GM19240 (cell line): ENCODE data around the gene NUCB2.
"Not testable (repeated sequence)": the region's sequence is repeated elsewhere in the genome, so short reads cannot be mapped to it uniquely, and the experiment has no call there.

Experiments used
- DNase-seq: peaks from one replicate; pipeline ENCODE4 v3.0.0; 2011; ENCODE audit warnings: low spot score; ENCODE audit not compliant: insufficient read length

The NUCB2 gene

GRCh38 chr11:17276236-17277023 is at the start of gene NUCB2:
NUCB2 (plus strand) TSS chr11:17276739; CDS start chr11:17295324, 18,585 bp downstream.
- peak; percentile 85 for DNase-seq

GRCh38 chr11:17228186-17228925 is 48.2 kb upstream of the NUCB2 start:
- DNase-seq = not testable (repeated sequence)

DNA sequence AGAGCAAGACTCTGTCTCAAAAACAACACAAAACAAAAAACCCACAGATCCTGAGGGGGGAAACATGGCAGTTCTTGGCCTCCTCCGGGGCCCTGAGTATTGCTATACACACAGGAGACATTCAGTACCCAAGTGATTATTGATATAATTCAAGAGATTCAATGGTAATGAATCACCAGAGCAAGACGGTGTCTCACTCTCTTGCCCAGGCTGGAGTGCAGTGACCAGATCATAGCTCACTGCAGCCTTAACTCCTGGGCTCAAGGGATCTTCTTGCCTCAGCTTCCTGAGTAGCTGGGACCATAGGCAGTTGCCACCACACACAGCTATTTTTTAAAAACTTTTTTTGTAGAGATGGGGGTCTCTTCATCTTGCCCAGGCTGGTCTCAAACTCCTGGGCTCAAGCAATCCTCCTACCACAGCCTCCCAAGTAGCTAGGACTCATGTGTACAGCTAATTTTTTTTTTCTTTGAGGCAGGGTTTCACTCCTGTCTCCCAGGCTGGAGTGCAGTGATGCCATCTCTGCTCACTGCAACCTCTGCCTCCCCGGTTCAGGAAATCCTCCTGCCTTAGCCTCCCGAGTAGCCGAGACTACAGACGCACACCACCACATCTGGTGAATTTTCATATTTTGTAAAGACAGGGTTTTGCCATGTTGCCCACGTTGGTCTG is 46.9 kb upstream of the NUCB2 start:
- no peak for DNase-seq

DNA sequence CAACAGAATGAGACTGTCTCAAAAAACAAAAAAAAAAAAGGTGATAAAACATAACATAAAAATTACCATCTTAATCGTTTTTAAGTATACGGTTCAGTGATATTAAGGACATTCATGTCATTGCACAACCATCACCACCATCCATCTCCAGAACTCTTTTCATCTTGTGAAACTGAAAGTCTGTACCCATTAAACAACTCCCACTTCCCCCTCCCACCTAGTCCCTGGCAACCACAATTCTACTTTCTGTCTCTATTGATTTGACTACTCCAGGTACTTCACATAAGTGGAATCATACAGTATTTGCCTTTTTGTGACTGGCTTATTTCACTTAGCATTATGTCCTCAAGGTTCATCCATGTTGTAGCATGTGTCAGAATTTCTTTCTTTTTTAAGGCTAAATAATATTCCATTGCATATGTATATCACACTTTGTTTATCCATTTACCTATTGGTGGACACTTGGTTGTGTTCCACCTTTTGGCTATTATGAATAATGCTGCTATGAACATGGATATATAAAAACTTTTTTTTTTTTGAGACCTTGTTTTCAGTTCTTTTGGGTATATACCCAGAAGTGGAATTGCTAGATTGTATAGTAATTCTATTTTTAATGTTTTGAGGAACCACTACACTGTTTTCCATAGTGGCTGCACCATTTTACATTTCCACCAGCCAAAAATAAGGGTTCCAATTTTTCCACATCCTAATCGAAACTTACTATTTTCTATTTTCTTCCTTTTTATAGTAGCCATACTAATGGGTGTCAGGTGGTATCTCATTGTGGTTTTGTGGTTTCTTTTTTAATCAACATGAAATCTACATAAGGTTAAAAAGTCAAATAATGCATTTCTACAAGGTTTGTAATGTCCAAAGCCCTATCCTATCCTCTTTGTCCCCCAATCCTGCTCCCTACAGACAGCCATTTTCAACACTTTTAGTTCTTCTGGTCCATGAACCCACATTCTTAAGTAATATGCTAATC is 45.4 kb upstream of the NUCB2 start:
- no peak for DNase-seq

GRCh38 chr11:17233101-17233500 is 43.4 kb upstream of the NUCB2 start:
- no peak for DNase-seq

DNA sequence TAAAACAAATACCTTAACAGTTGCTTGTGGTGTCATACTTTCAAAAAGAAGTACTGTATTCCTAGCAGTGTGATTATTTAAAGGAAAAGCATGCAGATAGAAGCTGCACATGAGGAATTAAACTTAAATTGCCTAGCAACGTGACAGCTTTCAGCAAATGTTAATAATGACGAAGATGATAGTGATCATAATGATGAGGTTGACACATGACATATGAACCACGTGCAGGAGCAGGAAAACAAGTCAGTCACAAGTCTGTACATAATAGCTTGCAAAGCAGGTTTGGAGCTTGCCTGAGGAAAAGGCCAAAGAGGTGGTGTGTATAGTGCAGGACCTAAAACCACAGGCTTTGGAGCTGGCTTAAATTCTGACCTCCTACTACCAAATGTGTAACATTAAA is 38.2 kb upstream of the NUCB2 start:
- no peak for DNase-seq

DNA sequence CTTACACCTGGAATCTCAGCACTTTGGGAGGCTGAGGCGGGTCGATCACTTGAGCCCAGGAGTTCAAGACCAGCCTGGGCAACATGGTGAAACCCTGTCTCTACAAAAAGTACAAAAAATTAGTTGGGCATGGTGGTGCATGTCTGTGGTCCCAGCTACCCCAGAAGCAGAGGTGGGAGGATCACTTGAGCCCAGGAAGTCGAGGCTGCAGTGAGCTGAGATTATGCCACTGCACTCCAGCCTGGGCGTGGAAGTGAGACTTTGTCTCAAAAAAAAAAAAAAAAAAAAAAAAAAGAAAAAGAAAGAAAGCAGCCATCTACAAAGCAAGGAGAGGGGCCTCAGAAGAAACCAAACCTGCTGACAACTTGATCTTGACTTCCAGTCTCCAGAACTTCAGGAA is 36.6 kb upstream of the NUCB2 start:
- not testable (repeated sequence) for DNase-seq

GRCh38 chr11:17240780-17241179 is 35.8 kb upstream of the NUCB2 start:
- DNase-seq = no peak

GRCh38 chr11:17242954-17243353 is 33.6 kb upstream of the NUCB2 start:
- not testable (repeated sequence) for DNase-seq

DNA sequence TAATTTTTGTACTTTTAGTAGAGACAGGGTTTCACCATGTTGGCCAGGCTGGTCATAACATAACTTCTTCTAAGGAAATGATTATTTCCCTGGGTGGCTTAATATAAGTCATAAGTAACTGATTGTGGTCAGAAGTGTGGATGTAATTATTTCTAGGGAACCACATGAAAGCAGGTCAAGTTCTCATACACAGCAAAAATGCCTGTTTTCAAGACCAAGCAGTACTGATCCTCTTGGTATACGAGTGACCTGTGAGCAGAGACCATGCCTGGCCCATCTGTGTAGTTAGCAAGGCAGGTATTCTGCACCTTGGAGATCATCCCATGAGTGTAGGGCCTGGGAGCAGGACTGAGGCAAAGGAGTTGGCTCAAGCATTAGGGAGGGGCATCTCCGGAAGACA is 32.5 kb upstream of the NUCB2 start:
- DNase-seq = no peak

DNA sequence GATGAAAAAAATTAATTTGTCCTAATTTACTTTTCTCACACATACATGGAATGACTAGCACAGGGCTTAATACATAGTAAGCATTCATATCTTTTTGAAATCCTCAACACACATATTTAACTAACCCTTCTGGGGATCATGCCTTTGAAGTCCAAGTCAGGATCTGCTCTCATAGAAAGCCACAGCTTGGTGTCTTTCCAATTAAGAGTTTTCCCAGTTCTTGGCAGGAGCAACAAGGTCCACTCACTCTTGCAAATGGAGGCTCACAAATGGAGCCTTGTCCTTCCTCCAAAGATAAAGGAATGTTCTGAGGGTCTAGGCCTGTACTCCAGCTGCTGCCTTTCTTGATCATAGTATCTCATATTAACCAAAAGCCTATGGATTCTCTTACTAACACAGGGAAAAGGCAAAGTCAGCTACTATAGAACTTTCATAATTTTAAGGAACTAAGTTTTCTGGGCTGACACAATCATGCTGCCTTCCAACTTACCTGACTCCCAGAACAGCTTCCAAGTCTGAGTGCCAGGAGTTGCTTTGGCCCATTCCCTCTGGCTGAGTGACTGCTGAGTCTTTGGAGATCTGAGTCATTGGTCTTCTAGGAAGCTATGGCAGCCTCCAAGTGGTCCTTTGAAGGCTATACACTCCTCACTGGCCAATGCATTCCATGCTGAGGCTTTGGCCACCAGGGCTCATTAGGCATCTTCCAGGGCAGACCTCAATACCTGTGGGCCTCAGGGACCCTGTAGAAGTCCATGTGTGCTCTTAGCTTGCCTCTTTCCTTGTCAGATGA is 25.8 kb upstream of the NUCB2 start:
- DNase-seq = no peak

- DNase-seq = no peak
Observed at GRCh38 chr11:17252704-17253103, 23.8 kb upstream of the NUCB2 start.

GRCh38 chr11:17256512-17256911 is 20.0 kb upstream of the NUCB2 start:
- no peak for DNase-seq

- DNase-seq = no peak
Observed at GRCh38 chr11:17257196-17257595, 19.3 kb upstream of the NUCB2 start.

DNA sequence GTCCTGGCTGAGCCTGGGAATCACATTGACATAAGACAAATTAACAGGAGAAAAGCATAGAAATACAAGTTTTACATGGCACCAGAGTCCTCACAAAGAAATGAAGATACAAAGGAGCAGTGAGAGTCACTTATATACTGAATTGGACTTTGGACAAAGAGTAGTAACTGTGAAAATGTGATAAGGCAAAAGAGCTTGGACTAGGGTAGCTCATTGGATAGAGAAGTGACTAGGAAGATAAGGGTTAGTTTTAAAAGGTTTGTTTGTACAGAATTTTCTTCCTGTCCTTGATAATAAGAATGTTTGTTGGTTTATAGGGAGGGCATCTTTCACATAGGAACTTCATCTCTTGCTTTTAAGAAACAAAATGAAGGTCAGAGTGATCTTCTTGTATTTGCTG is 17.9 kb upstream of the NUCB2 start:
- no peak for DNase-seq

DNA sequence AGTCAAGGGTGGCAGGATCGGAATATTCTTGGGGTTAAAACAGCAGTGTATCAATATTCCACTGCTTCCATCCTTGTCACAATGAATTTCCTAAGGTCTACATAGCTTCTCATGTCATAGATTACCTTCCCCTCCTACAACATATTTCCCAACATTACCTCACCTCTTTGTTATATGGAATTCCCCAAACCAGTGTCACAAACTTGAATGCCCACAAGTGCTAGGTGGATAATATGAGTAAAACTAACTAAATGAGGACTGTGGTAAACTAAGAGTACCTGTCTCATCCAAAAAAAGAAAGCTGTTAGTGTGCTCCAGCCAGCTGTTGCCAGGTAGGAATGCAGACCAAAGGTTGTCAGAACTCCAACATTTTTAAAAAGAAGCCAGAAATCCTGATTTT is 17.0 kb upstream of the NUCB2 start:
- no peak for DNase-seq

DNA sequence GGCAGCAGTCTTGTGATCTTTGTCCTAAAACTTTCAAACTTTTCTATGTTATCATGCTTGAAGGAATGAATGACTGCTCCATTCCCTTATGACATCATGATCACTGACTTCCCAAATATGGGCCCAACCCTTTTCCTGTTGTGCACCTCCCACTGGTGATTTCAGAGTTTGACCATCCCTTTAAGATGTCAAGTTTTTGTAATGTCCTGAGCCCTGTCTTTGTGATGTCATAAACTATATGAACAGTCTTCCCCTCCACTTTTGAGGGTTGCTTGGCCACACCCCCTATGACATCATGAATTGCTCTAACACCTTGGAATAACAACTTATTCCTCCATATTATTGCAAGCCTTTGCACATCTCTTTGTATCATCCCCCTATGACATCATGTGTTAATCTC is 16.5 kb upstream of the NUCB2 start:
- no peak for DNase-seq

- no peak for DNase-seq
Observed at GRCh38 chr11:17263769-17264168, 12.8 kb upstream of the NUCB2 start.

GRCh38 chr11:17266781-17267180 is 9.8 kb upstream of the NUCB2 start:
- DNase-seq = no peak

GRCh38 chr11:17267576-17267975 is 9.0 kb upstream of the NUCB2 start:
- no peak for DNase-seq
